ENCODE results near the gene ZNF335. TPM values are rescaled to one million over a fixed set of nuclear protein-coding genes. Genes with fewer than 3 reads are reported as not detected.

ZNF335 gene
- total and polyA plus RNA-seq, 2 of the 13 experiments (the other 11 are each of a cell fraction or from before 2014, with no cell fraction given): 9.7 to 13.7 TPM

DNA sequence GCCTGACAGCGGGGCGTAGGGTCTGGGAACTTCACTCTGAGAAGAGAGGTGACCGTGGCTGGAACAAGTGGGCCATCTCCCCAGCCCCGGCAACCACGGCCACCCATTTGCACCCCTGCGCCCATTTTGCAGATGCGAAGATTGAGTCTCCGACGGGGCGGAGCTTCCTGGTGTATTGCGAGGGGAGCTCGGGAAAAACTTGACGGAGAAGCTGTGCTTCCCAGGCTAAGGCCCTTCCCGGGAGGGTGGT lies 653 bp downstream of the ZNF335 start (continued):
- TF ChIP-seq, protein P1, sequence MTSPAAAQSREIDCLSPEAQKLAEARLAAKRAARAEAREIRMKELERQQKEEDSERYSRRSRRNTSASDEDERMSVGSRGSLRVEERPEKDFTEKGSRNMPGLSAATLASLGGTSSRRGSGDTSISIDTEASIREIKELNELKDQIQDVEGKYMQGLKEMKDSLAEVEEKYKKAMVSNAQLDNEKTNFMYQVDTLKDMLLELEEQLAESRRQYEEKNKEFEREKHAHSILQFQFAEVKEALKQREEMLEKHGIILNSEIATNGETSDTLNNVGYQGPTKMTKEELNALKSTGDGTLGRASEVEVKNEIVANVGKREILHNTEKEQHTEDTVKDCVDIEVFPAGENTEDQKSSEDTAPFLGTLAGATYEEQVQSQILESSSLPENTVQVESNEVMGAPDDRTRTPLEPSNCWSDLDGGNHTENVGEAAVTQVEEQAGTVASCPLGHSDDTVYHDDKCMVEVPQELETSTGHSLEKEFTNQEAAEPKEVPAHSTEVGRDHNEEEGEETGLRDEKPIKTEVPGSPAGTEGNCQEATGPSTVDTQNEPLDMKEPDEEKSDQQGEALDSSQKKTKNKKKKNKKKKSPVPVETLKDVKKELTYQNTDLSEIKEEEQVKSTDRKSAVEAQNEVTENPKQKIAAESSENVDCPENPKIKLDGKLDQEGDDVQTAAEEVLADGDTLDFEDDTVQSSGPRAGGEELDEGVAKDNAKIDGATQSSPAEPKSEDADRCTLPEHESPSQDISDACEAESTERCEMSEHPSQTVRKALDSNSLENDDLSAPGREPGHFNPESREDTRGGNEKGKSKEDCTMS (CRISPR knock-in tag; conservative IDR thresholded peaks at IDR 0.05): 0 out of 2 replicates have a peak, but pooled peaks have one; percentile 58
- TF ChIP-seq KDM5B (CRISPR knock-in tag; IDR thresholded peaks at IDR 0.05; ENCODE audit: borderline replicate concordance) (no peak; the same call in 1 of the 2 replicates), FOXM1 (CRISPR knock-in tag; IDR thresholded peaks at IDR 0.05) (no peak), NFYC (CRISPR knock-in tag; IDR thresholded peaks at IDR 0.05) (no peak), TEAD2 (CRISPR knock-in tag; IDR thresholded peaks at IDR 0.05) (no peak), ETV5 (CRISPR knock-in tag; IDR thresholded peaks at IDR 0.05; ENCODE audit: borderline replicate concordance) (no peak), RAD21 (CRISPR knock-in tag; IDR thresholded peaks at IDR 0.05) (no peak), ZNF451 (CRISPR knock-in tag; IDR thresholded peaks at IDR 0.05) (no peak; the same call in 1 of the 2 replicates), ZMYM4 (CRISPR knock-in tag; IDR thresholded peaks at IDR 0.05) (no peak), KDM4B (CRISPR knock-in tag; IDR thresholded peaks at IDR 0.05) (no peak), CBX5 (CRISPR knock-in tag; IDR thresholded peaks at IDR 0.05; ENCODE audit: borderline replicate concordance) (no peak; the same call in 1 of the 2 replicates), GABPA (IDR thresholded peaks at IDR 0.05; ENCODE audit: low read depth, low read length) (no peak), GABPA (CRISPR knock-in tag; IDR thresholded peaks at IDR 0.05; ENCODE audit: low read depth) (no peak), PHF5A (CRISPR knock-in tag; IDR thresholded peaks at IDR 0.05; ENCODE audit: low read depth, unreplicated experiment) (no peak), ZNF672 (CRISPR knock-in tag; IDR thresholded peaks at IDR 0.05) (no peak), ARNTL (CRISPR knock-in tag; IDR thresholded peaks at IDR 0.05) (no peak), SP5 (CRISPR knock-in tag; IDR thresholded peaks at IDR 0.05; ENCODE audit: borderline replicate concordance, low read depth) (peak; percentile 57; the same call in 1 of the 2 replicates), PHF21A (CRISPR knock-in tag; IDR thresholded peaks at IDR 0.05) (no peak), ZNF549 (CRISPR knock-in tag; IDR thresholded peaks at IDR 0.05) (no peak), SRSF9 (IDR thresholded peaks at IDR 0.05; ENCODE audit: borderline replicate concordance, insufficient read depth, low read depth, low read length, poor library complexity, severe bottlenecking) (no peak), HOXA3 (CRISPR knock-in tag; IDR thresholded peaks at IDR 0.05) (no peak), ZNF781 (CRISPR knock-in tag; IDR thresholded peaks at IDR 0.05; ENCODE audit: borderline replicate concordance, not compliant biosample characterization) (no peak), SNRNP70 (IDR thresholded peaks at IDR 0.05; ENCODE audit: low read depth, low read length) (no peak)
- TF ChIP-seq, protein P2, sequence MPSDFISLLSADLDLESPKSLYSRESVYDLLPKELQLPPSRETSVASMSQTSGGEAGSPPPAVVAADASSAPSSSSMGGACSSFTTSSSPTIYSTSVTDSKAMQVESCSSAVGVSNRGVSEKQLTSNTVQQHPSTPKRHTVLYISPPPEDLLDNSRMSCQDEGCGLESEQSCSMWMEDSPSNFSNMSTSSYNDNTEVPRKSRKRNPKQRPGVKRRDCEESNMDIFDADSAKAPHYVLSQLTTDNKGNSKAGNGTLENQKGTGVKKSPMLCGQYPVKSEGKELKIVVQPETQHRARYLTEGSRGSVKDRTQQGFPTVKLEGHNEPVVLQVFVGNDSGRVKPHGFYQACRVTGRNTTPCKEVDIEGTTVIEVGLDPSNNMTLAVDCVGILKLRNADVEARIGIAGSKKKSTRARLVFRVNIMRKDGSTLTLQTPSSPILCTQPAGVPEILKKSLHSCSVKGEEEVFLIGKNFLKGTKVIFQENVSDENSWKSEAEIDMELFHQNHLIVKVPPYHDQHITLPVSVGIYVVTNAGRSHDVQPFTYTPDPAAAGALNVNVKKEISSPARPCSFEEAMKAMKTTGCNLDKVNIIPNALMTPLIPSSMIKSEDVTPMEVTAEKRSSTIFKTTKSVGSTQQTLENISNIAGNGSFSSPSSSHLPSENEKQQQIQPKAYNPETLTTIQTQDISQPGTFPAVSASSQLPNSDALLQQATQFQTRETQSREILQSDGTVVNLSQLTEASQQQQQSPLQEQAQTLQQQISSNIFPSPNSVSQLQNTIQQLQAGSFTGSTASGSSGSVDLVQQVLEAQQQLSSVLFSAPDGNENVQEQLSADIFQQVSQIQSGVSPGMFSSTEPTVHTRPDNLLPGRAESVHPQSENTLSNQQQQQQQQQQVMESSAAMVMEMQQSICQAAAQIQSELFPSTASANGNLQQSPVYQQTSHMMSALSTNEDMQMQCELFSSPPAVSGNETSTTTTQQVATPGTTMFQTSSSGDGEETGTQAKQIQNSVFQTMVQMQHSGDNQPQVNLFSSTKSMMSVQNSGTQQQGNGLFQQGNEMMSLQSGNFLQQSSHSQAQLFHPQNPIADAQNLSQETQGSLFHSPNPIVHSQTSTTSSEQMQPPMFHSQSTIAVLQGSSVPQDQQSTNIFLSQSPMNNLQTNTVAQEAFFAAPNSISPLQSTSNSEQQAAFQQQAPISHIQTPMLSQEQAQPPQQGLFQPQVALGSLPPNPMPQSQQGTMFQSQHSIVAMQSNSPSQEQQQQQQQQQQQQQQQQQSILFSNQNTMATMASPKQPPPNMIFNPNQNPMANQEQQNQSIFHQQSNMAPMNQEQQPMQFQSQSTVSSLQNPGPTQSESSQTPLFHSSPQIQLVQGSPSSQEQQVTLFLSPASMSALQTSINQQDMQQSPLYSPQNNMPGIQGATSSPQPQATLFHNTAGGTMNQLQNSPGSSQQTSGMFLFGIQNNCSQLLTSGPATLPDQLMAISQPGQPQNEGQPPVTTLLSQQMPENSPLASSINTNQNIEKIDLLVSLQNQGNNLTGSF (CRISPR knock-in tag; IDR thresholded peaks at IDR 0.05): peak; percentile 83; the same call in 1 of the 2 replicates

Data from HepG2 (cell line).